HG02943 (cell line): Measurements from ENCODE around the gene FRMD4A.
"Not testable (repeated sequence)": the region's sequence is repeated elsewhere in the genome, so short reads cannot be mapped to it uniquely, and the experiment has no call there.

Experiments
- ATAC-seq: cut with Tn5 transposase; IDR thresholded peaks from one replicate; pipeline ENCODE4 v1.9.1; 2021; ENCODE audit warnings: mild to moderate bottlenecking, low read depth, moderate library complexity; ENCODE audit not compliant: unreplicated experiment

The FRMD4A gene

DNA sequence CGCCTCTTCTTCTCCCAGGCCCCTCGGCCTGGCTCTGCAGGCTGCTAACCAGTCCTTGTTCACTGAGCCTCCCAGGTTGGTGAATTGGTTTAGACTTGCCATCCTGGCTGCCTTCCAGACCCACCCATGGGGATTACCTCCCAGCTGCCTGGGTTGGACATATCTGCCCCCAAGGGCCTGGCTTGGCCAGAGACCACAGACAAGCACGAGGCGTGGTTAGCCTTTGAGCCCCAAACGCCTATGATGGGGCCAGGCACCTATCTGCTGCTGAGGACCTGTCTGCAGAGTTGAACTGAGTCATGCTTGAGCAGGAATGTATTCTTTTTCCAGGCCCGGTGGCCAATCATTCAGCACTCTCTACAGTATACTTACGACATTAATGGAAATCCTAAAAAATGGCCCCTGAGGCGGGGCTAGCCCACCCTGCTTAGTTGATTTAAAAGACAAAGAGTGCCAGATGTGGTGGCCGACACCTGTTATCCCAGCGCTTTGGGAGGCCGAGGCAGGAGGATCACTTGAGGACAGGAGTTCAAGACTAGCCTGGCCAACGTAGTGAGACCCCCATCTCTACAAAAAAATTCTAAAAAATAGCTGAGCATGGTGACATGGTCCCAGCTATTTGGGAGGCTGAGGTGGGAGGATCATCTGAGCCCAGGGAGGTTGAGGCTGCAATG, 361.5 kb downstream of the FRMD4A start:
- ATAC-seq: no peak

DNA sequence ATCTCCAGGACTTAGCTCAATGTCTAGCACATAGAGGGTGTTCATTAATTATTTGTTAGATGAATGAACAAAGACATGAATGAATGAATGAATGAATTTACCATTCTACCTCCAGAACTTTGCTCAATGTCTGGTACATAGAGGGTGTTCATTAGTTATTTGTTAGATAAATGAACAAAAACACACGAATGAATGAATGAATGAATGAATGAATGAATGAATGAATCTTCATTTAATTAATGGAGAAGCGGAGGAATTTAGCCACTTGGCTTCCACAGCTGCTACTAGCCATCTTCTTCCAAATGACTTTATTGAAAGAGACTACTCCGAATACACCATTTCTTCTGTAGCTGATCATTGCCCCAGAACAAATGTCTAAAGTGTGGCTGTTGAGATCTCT, 368.9 kb downstream of the FRMD4A start:
- no peak for ATAC-seq

DNA sequence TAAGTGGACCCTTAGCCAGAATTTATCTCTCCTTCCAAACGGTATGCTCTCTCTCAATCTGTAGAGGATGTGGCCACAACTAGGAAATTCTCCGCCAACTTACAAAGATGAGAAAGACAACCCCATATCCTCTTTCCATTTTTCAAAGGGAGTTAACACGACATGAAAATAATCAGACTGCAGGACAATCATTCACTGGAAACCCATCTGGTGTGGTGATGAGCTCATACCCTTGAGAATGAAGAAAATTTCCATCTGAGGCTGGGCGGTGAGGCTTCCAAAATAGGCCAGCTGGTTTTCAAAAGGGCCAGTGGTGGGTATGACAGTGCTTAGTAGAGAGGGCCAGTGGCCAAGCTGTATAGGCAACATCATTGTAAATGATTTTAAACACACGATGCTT, 369.6 kb downstream of the FRMD4A start:
- no peak for ATAC-seq

DNA sequence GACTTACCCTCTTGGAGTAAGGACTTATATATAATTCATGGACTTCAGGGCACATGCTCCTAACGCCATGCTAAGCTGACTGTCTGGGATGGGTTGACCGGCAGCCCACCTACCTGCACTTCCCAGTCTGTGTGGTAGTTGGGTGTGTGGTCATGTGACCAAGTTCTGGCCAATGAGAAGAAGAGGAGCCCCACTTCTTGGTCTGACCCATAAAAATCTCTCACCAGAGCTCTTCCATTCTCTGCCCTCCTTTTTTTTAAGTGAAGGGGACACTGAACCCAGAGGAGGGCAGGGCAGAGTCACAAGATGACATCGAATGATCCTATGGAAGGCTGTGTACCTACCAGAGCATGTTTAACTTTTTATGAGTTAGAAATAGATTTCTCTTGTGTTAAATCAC, 370.1 kb downstream of the FRMD4A start:
- no peak for ATAC-seq

DNA sequence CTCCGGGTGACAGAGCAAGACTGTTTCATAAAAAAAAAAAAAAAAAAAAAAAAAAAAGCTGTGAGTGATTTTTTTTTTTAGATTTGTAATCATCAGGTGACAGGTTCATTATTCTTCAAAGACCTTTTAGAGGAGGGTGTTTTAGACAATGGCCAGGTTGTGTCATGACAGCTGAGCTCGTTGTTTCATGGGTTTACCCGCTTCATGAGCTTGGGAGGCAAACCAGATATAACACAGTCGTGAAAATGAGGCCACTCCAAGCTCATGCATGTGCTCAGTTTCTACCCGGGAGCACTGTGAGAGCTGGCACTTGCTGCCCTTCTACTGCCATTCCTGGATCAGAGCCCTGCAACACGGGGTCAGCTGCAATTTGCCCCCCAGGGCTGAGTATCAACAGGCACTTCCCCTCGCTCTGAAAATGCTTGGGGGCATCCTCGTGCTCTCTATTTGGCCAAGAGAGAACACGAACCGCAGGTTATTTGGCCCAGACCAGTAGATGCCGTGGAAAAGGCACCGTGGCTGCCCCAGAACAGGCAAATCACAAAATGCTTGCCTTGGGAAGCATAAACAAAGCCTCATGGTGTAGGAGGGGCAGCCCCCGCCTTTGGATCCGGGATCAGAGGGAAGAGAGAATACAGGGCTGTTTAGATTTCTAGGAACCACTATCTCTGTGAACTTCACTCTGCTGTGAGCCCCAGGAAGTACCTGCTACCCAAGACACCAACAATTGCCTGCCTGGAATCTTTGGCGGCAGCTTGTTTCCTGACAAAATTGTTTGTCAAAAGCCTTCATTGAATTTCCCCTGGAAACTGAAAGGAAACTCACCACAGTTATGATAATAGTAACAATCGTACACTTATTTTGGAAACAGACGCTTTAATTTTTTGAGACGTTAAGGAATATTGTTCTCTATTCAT, 371.0 kb downstream of the FRMD4A start:
- no peak for ATAC-seq

DNA sequence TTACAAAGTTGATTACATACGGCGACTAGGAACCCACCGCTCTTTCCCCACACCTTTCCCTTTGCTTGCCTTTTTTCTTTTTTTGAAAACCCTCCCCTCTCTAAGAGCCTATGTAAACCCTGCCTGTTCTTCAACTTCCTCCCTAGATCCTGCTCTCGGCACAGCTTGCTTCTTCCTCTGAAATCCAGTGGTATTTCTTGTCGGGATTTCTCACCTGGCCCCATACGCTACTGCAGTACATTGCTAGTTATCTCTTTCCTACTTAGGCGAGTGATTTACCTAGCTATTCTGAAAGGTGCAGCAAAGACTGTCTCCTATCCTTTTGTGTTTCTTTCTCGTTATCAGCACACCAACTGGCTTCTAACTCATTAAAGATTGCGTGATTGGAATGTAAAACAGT, 372.9 kb downstream of the FRMD4A start:
- no peak for ATAC-seq

DNA sequence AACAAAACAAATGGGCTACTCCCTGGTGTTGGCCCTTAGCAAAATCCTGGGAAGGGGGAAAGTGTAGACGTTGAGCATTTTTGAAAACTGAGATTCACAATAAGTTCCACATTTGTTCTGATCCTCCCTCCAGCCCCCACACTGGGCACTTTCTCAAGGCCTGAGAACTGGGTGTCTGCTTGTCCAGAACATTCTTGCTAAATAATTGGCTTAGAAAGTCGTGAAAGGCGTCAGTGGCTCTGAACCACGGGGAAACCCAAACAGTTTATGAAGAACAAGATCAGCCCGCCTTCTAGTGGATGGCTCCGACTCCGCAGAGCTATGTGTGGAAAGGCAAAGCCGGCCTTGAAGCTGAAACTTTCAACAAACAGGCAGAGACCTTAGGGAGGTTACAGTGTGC, 373.9 kb downstream of the FRMD4A start:
- no peak for ATAC-seq

DNA sequence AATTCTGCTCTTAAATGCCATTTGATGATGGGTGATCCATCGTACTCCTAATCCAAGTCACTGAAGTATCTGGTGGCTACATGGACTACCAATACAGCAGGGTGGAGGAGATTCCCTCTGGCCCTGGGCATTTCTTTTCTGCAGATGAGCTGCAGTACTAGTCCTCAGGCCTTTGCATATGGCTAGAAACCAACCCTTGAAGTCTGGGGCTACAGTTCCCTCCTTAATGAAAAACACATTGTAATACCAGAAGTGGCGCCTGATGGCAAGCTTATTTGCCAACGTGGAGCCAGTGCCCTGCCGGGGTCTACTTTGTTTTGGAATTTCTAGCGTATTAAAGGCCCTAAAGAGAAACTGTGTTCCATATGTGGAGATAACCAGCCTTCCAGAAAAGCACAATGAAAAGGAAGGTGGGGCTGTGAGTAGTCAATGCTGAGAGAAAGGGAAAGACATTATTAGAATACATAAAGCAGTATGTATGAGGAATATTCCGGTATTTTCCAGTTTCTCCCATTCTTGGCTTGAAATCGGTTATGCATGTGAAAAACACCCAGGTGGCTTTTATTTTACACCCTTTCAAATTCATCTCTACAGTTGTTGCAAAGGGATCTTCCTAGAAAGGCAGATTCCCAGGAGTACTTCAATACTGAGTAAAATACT, 375.2 kb downstream of the FRMD4A start:
- ATAC-seq: no peak

DNA sequence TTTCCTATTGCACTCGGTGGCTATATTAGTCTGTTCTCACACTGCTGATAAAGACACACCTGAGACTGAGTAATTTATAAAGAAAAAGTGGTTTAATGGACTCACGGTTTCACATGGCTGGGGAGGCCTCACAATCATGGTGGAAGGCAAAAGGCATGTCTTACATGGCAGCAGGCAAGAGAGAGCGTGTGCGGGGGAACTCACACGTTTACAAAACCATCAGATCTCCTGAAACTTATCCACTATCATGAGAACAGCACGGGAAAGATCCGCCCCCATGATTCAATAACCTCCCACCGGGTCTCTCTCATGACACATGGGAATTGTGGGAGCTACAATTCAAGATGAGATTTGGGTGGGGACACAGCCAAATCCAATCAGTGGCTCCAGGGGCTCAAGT, 376.5 kb downstream of the FRMD4A start:
- ATAC-seq: not testable (repeated sequence)

DNA sequence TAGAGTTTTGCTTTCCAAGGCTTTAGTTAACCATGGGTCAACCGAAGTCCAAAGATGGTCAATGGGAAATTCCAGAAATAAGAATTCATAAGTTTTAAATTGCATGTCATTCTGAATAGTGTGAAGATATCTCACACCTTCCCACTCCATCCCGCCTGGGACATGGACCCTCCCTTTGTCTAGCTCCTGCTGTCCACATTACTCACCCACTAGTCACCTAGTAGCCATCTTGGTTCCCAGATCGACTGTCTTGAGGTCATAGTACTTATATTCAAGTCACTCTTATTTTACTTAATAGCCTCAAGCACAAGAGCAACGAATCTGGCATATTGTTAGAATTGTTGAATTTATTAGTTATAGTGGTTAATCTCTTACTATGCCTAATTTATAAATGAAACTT, 377.4 kb downstream of the FRMD4A start:
- no peak for ATAC-seq

DNA sequence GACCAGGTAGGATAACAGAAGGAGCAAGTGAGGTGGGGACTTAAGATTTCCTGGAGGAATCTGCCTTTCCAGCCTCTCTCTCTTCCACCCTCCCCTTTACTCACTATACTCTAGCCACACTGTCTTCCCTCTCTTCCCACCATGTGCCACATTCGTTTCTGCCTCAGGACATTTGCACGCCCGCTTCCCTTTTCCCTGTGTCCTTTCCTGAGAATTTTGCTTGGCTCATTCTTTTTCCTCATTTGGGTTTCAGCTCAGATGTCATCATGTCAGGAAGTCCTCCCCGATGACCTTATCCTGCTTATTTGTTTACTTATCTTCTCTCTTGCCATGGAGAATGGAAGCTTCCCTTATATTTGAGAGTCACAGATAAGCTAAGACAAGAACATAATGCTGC, 380.2 kb downstream of the FRMD4A start:
- no peak for ATAC-seq

DNA sequence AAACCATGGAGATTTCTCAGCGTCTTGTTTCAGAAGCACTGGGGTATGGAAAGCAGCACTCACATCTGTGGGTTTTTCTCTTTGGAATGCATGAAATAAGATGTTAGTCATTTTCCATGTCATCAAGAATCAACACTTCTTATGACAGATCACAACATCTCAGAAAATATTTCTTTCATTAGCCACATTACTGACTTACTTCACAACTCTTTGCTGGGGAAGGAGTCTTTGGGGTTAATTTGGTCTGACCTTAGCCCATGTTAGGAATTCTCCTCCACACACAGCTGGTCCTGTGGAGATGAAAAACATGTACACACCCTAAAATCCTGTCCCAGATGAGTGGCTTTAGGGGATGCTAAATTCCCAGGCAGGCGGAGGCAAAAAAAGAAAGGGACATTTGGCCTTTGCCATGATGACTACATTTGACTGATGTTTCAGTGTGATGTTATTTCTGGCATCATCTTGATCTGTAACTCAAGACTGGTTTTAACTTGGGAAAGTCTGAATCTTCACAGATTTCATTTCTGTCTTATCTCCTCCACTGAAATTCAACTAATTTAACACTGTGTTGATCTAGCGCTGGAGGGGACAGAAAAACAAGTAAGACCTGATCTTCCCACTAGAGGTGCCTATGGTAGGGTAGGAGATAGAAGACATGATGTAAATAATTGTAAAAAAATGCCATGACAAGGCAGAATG, 380.7 kb downstream of the FRMD4A start:
- no peak for ATAC-seq

DNA sequence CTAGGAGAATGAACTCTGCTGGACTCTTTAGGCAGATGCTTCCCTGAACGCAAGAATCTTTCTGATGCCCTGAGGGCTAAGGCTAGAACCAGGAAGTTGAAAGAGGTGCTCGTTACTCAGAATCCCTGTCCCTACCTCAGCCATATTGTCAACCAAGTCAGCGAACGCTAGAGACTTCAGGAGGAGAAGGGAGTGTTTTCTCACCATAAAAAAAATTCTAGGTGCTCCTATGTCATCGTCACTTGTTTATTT, 384.6 kb downstream of the FRMD4A start:
- ATAC-seq: no peak

DNA sequence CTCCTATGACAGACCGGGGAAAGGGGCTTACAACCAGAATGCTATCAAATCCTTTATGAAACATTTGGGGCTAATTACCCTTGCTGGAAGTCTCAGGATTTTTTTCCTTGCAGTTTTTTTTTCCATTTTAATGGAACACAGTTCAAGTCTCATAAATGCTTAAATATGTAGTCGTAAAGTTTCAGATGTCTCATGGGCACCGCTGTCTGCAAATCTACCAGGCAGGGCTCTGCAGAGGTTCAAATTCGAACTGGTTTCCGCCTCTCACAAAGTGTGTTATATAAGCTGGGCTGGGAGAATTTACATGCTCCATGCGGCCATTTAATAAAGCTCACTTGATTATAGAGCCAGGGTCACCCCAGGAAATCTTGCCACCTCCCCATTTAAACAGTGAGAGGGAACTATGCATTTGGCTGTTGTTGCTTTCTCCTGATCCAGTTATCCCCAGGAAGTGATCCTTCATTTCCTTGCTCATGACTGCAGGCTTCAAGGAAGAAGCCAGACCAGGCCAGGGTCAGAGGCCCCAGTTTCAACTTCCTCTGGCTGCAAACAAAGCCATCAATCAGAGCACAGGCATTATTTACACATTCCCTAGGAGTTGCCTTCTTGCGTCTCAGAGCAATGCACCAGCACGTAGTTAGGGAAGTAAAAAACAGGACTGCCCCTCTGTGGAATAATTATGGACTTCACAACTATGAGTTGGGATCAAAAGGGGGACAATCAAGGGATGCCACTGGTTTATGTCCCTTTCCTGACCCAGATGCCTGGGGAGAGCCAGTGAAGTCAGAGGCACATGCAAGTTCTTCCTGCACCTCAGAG, 385.1 kb downstream of the FRMD4A start:
- ATAC-seq: no peak

DNA sequence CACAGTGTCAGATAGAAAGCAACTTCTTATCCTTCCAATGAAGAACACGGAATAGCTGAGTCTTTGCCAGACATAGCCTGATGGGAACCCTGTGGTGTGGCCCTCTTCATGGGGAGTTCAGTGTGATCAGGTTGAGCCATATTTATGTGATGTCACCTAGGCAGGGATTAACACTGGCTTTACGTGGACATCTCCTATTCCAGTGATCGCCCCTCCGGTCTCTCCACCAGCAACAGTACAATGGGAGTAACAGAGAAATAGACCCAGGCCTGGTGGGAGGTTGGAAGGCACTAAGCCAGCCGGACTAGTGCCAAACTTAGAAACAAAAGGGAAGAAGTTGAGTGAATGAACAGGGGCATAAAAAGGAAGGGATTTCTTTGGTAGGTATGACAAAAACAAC, 385.9 kb downstream of the FRMD4A start:
- ATAC-seq: no peak

DNA sequence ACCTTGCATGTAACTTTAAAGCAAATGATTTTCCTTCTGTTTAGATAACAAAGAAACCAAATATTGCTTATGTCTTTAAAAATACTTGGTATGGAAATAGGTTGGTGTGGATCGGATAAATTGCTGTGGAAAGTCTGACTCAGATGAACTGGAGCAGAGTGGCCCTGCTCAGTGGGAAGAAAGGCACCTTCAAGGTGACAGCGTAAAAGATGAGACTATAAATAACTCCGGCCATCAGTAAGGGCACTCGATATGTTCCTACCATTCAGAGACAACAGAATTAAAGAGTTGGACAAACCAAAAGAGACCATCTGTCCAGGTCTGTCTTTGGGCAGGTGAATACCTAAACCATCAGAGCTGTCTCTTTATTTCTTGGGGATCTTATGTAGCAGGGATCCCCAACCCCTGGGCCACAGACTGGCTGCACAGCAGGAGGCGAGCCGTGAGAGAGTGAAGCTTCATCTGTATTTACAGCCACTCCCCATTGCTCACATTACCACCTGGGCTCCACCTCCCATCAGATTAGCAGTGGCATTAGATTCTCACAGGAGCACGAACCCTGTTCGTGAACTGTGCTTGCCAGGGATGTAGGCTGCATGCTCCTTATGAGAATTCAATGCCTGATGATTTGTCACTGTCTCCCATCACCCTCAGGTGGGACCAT, 386.9 kb downstream of the FRMD4A start:
- ATAC-seq: no peak

DNA sequence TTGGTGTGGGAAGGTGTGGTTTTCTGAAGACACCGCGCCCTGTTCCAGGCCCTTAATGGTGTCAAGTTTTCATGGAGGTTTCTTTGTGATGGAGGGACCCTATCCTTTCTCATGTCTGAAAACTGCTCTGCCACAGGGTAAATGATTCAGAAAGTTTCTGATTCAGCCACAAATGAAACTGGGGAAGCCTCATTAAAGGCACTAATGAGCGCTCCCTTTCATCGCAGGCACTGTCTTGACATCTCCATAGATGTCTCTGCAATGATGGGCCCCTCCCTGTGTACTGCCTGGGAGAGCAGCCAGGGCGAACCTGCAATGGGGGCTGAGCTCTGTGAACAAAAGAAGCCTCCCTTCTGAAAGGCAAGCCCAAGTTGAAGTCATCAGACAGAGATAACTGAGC, 388.7 kb downstream of the FRMD4A start:
- no peak for ATAC-seq

DNA sequence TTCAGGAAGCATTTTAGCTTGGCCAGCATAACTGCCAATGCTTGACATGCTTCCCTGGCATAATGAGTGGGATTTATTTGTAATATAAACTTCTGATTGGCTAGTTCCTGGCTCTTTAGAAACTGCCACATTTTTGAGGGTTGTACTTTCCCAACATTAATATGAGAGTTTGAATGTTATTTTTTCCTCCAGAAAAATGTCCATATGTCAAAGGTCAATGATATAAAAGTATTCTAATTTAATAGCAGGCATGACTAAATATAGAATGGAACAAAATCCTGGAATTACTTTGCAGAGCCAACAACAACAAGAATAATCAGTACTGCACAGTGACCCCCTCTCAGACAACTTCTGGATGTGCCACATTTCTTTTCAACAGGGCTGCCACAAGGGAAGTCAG, 391.3 kb downstream of the FRMD4A start:
- no peak for ATAC-seq

DNA sequence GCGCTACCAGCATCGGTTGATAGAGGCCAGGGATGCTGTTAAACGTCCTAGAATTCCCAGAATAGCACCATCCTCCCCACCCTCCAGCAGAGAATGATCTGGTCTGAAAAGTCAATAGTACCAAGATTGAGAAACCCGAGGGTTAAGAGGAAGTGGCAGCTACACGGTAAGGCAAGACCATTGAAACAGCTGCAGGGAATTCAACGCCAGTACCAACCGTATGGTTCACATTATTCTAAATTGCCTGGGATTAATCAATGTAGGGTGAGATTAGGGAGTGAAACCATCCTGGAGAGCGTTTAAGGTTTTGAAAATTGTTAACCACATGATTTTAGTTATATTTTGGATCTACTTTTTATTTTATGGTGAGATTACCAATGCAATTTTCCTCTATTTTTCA, 391.8 kb downstream of the FRMD4A start:
- ATAC-seq: no peak

DNA sequence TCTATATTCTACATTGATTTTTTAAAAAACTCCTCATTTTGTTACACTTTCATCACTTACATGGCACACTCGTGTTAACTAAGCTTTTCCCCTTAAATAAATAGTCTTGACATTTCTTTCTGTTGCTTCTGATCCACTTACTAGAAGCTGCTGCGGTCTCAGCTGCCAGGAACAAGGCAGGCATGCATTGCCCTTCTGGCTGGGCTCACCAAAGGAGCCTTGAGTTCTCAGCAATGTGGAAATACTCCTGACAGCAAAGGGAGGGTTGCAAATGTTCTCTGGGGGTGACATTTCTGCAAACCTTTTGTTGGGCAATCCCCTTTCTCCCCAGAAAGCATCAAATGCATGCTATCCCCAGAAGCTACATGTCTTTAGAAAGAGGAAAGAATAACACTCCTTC, 393.9 kb downstream of the FRMD4A start:
- no peak for ATAC-seq
